Daoy (cell line): ENCODE results near the gene GLOD5. TPM values are rescaled to one million over a fixed set of nuclear protein-coding genes. Genes with fewer than 3 reads are reported as not detected.

Experiments
- DNase-seq: peaks from one replicate; pipeline ENCODE4 v3.0.0-alpha.2; 2015; ENCODE audit warnings: low read depth
- total RNA-seq: library from RNA; depleted of rRNA; stranded (reverse); fragments of >200 nt; shearing (Covaris generic); gene quantifications from 2 replicates; pipeline ENCODE4 v1.2.3, GENCODE V29; 2014

Gene GLOD5
- total RNA-seq, 1 experiment from 2014 or later, result not detected

- no peak for DNase-seq
Measured at GRCh38 chrX:48753708-48754228, 7.8 kb upstream of the GLOD5 start.

DNA sequence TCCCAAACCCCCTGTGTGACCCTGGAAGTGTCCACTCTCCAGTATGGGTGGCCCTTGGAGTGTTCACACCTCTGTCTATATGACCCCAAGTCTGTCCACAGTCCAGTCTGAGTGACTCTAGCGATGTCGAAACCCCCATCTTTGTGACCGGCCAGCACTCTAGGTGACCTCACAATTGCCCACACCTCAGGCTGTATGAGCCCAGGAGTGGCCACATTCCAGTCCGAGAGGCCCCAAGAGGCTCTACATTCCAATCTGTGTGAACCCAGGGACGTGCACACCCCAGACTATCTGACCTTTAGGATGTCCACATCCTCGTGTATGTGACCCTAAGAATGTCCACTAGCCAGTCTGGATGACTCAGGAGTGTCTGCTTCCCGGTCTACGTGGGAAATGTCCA lies 7.3 kb upstream of the GLOD5 start:
- DNase-seq, result no peak

DNA sequence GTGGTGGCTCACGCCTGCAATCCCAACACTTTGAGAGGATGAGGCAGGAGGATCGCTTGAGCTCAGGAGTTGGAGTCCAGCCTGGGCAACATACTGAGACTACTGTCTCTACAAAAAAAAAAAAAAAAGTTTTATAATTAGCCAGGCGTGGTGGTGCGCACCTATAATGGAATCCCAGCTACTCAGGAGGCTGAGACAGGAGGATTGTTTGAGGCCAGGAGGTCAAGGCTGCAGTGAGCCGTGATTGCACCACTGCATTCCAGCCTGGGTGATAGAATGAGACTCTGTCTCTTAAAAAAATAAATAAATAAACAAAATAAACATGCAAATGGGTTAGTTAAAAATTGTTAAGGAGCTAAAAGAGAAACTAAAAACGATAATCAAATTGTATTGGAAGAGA lies 7.7 kb downstream of the GLOD5 start:
- no peak for DNase-seq

GRCh38 chrX:48770296-48770695 lies 8.7 kb downstream of the GLOD5 start:
- no peak for DNase-seq

DNA sequence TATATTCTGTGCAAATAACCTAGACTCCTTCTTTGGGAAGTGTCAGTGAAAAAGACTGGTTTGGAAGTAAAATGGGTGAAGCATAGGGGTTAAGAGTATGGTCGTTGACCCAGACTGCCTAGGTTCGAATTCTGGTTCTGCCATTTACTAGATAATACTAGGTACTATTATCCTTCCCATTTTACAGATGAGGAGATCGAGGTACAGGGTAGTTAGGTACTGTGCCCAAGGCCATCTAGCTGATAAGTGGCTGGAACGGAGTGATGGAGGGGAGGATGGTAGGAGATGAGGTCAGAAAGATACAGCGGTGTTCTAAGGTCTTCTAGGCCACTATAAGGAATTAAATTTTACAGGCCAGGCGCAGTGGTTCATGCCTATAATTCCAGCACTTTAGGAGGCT lies 11.1 kb downstream of the GLOD5 start:
- DNase-seq, result no peak

GRCh38 chrX:48776818-48777439 lies 15.4 kb downstream of the GLOD5 start:
- no peak for DNase-seq

GRCh38 chrX:48779399-48779798 lies 17.9 kb downstream of the GLOD5 start:
- DNase-seq, result no peak

DNA sequence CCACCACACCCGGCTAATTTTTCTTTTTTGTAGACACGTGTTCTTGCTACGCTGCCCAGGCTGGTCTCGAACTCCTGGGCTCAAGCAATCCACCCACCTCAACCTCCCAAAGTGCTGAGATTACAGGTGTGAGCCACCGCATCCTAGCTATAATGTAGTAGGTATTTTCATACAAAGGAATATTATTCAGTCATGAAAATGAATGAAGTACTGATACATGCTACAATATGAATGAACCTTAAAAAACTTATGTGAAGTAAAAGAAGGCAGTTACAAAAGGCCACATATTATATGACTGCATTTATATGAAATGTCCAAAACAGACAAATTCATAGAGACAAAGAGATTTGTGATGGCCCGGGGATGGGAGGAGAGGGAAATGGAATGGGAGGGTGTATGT lies 20.2 kb downstream of the GLOD5 start:
- DNase-seq, result no peak

- no peak for DNase-seq
Measured at GRCh38 chrX:48782216-48782615, 20.7 kb downstream of the GLOD5 start.

- DNase-seq, result no peak
Measured at GRCh38 chrX:48782795-48783194, 21.2 kb downstream of the GLOD5 start.

DNA sequence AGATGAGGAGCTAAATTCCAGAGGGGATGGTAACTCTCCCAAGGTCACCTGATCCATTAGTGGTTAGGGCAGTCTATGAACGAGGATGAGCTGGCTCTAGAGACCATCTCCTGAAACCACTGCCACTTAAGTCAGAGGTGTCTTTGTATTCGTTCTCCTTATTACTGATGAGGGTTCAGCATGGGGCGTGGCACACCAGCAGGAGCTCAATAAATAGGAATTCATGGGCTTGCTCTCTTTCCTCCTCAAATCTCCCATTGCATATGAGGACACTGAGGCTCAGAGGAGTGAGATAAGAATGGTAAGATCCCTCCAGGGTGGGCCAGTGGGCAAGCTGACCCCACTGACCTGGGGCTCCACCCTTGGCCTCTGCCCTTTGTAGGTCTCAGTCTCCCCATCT lies 23.2 kb downstream of the GLOD5 start:
- no peak for DNase-seq

- no peak for DNase-seq
Measured at GRCh38 chrX:48785186-48785539, 23.6 kb downstream of the GLOD5 start.

DNA sequence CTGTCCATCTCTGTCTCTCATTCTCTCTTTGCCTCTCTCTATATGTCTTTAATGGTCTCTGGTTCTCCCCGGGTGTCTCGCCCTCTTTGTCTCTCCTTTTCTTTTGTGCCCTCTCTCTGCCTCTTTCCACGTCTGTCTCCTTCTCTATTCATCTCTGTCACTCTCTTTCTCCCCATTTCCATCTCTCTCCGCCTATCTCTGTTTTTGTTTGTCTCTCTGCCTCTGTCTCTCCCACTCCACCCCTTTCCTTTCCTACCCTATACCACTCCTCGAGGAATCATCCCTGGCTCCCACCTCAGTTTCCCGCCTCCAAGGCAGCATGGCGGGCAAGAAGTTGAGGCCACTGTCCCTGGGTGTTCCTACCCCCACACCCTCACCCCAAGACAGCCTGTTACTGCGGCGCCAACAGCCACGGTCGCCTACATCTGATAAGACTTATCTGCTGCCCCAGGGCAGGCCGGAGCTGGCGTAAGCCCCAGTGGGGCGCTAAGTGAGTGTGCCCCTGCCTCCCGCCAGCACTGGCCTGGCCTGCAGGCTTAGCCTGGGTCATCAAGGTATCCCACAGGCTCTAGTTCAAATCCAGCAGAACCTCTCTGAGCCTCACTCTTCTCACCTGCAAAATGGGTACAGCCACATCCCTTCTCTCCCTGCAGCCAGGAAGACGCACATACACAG lies 24.1 kb downstream of the GLOD5 start:
- DNase-seq, result no peak

- DNase-seq, result no peak
Measured at GRCh38 chrX:48786341-48786800, 24.8 kb downstream of the GLOD5 start, which contains the start of gene GATA1. TSS of gene GATA1 (plus strand) at chrX:48786590. CDS start at chrX:48791110, 4,520 bp downstream.

DNA sequence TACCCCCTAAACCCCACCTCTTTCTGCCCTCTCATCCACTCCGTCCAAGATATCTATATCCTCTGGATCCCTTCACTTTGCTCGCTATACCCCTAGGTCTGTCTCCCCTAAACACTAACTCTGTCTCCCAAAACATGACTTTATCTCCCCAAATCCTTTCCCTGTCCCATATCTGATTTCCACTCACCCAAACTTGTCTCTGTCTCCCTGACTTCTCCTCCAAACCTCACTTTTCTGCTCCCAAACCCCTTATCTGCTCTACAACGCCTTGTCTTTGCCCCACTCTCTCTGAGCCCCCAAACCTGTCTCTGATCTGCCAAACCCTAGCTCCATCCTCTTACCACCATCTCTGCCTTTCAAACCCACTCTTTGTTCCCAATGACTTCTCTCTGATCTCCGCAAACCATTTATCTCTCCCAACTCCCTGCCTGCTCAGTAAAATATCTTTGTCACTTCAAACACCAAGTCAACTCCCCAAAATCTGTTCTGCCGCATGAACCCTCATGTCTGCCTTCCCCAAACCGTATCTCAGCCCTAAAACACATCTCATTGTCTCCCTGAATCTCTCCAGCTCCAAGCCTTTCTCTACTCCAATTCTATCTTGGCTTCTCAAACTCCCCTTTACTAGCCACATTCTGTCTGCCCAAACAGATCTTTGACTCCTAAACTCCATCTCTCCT lies 25.4 kb downstream of the GLOD5 start:
- no peak for DNase-seq

DNA sequence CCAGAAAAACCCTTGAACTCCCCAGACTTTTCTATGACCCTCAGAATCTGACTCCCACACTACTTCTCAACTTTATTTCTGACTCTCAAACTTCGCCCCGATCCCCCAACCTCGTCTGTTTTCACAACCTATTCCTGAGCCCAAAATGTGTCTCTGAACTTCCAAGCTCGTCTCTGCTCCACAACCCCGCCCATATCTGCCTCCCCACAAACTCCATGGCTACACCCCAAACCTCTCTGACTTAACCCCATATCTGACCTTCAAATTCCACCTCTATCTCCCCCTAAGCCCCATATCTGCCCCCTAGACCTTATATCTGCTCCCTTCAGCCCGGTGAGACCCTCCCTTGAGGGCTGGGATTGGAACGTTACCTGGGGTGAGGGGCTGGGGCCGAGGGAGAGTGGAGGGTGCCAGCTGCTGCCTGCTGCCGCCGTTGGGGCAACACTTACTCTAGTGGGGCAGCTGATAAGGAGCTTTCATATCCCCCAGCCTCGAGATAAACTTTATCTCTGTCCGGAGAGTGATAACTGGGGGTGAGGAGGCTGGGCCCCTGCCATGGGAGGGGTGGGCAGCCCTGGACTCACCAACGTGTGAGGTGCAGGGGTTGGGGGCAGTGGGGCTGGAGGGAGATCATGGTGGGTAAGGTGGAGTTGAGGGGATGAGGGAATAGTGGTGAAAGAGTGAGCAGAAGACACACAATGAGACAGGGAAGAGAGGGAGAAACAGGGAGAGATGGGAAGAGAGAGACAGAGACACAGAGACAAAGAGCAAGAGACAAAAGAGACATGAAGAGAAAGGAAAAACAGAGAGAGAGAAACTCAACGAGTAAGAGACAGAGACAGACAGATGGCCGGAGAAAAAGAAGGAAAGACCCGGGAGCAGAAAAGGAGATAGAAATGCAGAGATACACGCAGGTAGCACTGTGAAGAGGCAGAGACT lies 26.2 kb downstream of the GLOD5 start:
- no peak for DNase-seq

DNA sequence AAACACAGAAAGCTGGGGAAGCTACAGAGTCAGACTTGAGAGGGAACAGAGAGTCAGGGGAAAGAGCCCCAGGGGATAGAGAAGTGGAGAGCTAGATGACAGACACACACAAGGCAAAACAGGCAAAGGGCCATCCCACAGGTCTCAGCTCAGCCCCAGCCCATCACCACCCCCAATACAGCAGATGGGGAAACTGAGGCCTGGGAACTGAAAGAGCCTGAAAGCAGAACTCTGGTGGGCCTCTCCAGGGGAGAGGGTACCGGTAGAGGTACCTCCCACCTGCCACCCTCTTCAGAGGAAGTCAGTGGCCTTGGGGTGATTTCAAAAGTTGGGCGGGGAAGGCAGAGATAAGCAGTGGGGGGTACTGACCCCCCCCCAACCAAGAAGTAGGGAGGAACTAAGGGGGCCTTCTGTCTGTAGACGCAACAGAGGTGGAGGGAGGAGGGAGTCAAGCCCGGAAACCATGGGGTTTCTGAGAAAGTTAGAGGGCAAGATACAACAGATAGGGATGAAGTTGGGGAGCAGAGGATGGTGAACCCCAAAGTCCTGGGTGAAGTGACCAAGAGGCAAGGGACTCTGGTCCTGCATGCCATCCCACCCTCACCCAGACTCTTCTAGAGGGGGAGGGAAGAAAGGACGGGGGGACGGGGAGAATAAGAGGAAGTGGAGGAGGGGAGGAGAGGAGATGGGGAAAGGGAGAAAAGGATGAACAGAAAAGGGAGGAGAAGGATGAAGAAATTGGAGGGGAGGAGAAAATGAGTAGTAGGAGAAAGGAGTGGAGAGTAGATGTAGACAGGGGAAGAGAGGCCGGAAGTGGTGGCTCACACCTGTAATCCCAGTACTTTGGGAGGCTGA lies 28.0 kb downstream of the GLOD5 start:
- no peak for DNase-seq

DNA sequence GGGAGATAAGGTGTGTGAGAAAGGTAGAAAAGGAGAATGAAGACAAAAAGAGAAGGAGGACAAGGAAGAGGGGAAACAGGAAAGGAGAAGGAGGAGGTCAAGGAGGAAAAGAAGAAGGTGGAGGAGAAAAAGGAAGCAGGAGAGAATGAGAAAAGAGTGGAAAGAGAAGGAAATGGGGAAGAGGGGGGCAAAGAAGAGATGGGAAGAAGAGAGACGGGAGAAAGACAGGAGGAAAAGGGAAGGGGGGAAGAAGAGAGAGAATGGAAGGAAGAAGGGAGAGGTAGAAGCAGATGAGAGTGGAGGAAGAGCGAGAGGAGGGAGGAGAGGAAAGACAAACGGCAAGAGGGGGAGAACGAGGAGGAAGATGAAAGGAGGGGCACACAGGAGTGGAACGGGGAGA lies 28.9 kb downstream of the GLOD5 start:
- no peak for DNase-seq

GRCh38 chrX:48791063-48791820 lies 29.7 kb downstream of the GLOD5 start:
- no peak for DNase-seq

DNA sequence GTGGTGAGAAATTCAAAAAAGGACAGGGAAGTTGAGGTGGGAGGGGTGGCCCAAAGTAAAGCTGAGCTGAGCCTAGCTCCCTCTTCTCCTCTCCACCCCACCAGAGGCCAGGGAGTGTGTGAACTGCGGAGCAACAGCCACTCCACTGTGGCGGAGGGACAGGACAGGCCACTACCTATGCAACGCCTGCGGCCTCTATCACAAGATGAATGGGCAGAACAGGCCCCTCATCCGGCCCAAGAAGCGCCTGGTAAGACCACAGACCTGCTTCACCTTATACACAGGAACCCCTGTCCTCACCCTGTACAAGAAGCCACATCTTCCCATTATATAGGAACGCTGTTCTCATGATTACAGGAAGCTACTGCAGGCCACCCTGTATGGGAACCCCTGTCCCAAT lies 30.7 kb downstream of the GLOD5 start:
- no peak for DNase-seq
